GM18868 (cell line): Measurements from ENCODE around the gene CREG1.

Experiments
- ATAC-seq: cut with Tn5 transposase; IDR thresholded peaks from one replicate; pipeline ENCODE4 v1.9.1; 2021; ENCODE audit warnings: mild to moderate bottlenecking, moderate library complexity; ENCODE audit not compliant: unreplicated experiment

CREG1 gene

DNA sequence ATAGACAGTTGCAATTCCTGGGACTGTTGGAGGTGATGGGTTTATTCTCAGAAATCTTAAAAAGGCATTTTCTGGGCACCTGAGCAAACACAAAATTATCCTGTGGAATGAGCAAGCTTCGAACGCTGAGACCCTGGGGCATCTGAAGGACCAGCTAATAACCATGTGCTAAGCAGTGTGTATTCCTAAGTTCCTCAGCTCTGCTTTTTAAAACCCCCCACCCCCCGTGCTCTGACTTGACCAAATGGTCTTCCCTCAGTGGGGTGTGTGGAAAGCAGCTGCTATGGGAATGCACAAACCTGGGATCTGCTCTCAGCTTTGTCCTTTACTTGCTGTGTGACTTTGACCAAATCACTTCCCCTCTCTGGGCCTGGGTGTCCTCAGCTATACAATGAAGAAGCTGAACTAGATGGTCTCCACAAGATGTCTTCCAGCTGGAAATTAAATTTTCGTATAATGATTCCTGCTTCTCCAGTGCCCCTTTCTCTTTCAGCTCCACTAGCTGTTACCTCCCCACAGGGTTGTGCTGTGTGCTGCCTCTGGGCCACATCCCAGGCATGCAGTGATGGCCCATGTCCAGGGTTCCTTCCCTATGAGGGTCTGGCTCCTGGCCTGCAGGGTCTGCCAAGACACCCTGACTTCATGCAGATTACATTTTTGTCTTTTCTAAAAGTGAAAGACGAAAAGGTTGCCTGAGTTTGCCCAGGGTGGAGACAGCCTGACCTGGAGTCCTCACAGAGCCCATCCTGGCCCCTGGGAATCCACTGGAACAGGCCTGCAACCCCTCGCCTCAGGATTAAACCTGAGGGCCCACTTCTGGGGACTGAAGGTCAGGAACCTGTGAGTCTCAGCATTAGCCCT lies 20.4 kb downstream of the CREG1 start:
- peak; percentile 8 for ATAC-seq

DNA sequence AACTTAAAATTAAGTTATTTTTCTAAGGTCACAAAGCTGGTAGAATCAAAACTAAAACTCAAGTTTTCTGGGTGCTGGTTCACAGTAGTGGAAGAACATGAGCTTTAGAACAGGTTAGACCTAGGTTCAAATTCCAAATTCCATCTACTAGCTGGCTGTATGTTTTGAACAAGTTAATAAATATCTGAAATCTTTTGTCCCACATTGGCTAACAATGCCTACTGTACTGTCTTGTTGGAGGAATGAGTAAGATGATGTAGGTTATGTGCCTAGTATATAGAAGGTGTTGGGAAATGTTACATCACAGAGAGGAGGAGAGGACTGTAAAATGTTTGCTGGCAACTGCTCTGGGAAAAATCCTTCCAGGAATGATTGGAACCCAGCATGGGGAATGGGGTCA lies 21.2 kb downstream of the CREG1 start:
- ATAC-seq = no peak

DNA sequence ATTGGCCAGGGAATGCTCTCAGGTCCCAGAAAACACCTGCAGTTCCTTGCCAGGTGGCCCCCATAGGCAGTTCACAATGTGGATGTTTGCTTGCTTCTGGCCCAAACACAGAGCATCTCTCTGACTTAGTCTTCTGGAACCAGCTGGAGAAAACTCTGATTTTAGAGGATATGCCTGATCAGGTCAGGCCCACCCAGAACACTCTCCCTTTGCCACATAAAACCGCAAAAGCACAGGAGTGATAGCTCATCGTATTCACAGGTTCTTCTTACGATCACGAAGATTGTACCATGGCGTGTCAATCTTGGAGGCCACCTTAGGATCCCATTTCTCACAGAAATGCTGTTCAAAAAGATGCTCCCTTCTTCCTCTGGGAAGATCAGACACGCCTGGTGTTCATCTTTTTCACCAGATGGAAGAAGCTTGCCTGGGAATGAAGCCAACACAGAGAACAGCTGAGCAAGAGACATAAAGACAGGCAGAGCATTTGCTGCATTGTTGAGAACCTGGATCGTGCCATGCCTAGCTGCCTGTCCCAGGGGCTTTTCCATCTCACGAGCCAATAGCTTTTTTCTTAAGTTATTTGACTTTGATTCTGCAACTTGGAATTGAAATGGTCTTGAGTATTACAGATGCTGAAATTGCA lies 23.6 kb downstream of the CREG1 start:
- no peak for ATAC-seq

DNA sequence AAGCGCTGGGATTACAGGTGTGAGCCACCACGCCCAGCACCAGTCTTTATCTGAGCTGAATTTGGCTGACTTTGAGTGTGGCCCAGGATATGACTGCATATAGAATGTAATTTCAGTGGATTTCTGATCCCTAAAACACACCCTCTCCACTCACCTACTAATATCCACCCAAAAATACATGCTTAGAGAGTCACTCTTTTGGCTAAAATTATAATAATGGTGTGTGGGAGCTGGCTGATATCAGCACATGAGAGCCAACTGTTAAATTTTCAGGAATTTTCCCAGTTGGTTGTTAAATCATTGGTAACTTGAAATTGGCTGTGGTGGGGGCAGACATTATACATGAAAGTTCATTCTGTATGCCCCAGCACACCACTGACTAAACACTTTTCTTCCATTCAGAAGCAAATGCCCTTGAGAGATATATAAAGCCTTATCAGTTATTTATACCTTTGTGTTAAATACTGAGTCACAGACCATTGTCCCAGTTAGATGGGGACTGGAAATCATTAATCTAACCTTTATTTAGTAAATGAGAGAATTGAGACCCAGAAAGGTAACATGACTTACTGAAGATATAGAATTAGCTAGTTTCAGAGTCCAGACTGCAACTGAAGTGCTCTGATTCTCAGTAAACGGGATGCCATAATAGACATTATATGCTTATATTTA lies 25.4 kb downstream of the CREG1 start:
- no peak for ATAC-seq

DNA sequence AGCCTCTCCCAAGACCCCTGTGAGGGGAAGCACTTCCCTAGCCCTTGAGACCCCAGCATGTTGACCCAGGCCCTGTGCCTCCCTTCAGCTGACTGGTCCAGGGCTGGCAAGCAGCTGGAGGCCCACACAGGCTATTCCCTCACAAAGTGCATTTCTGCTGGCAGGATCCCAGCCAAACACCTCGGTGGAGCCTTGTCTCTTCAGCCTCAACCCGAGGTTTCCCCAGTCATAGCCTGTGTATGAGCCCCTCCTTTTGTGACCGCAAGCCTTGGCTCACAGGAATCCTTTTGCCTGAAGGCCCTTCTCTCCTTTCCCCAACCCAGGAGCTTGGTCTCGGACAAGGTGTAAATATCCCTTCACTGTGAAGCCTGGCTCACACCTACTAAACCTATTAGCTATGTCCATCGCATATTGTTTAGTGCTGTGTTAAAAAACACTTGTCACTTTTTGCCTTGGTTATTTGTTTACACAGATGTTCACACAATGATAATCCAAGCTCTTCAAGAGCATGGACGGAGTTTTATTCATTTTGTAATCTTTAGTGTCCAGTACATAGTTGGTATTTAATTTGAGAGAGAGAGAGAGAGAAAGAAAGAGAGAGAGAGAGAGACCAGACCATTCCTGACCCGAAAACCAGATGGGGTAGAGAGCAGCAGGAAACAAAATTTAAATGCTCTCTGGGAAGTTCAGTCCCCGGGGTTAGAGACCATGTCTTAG lies 26.7 kb downstream of the CREG1 start:
- no peak for ATAC-seq

DNA sequence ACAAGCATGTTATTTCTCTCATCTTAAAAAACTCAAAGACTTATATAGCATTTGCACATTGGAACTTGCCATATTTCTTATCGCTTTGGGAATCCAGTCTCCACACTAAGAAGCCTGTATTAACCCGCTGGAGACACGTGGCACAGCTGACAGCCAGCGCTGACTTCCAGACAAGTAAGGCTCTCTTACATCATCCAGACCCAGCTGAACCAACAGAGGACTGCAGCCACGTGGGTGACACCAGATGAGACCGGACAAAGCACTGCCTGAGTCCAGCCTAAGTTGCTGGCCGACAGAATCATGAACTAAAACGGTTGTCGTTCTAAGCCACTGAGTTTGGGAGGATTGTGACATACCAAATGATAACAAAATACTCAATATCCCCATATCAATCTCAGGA lies 28.9 kb downstream of the CREG1 start:
- no peak for ATAC-seq

DNA sequence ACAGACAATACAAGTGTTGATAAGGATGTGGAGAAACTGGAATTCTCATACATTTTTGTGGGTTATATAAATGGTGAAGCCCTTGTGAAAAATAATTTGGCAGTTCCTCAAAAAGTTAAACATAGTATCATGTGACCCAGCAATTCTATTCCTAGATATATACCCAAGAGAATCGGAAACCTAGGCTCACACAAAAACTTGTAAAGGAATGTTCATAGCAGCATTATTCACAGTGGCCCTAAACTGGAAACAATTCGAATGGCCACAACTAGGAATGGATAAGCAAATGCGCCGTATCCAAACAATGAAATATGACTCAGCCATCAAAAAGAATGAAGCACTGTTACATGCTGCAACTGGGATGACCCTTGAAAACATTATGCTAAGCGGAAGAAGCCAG lies 31.3 kb downstream of the CREG1 start:
- ATAC-seq = no peak

DNA sequence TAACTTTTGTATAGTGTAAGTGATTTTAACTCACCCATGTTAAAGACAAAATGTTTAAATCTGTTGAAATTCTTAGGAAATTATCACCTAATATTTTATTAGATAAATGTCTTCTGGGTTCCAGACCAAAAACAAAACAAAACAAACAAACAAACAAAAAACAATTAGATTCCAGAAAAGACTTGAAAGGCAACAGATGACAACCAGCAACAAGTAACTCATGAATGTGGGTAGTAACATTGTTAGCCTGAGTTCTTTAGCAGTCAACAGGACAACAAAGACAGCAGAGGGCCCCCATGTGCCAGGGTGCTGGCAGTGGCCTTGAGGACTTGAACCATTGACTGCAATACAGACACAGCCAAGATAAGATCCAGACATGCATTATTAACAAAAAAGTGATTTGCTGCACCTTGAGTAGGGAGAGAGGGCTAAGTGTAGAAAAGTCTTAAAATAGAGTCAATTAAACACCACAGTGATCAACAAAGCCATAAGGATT lies 32.8 kb downstream of the CREG1 start:
- ATAC-seq = no peak

DNA sequence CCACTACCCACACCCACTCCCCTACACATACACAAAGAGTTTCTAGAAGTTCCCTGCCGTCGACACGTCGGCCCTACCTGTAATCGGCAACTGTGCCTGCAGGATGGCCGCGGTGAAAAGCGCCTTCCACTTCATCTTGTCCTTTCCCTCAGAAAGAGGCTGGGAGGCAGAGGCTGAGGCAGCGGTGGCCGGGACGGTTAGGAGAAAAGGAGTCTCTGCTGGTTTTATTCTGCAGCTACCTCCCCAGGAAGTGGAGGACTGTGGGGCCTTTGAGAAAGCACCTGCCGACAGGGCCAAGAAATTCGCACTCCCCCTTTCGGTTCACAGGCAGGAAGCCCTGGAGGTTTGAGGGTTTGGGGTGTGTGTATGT lies 35.2 kb downstream of the CREG1 start, which contains the start of gene CD247:
CD247 (minus strand) TSS at position 199 of the 370 bp plus-strand sequence; CDS start at position 135, 64 bp downstream.
- ATAC-seq = no peak

DNA sequence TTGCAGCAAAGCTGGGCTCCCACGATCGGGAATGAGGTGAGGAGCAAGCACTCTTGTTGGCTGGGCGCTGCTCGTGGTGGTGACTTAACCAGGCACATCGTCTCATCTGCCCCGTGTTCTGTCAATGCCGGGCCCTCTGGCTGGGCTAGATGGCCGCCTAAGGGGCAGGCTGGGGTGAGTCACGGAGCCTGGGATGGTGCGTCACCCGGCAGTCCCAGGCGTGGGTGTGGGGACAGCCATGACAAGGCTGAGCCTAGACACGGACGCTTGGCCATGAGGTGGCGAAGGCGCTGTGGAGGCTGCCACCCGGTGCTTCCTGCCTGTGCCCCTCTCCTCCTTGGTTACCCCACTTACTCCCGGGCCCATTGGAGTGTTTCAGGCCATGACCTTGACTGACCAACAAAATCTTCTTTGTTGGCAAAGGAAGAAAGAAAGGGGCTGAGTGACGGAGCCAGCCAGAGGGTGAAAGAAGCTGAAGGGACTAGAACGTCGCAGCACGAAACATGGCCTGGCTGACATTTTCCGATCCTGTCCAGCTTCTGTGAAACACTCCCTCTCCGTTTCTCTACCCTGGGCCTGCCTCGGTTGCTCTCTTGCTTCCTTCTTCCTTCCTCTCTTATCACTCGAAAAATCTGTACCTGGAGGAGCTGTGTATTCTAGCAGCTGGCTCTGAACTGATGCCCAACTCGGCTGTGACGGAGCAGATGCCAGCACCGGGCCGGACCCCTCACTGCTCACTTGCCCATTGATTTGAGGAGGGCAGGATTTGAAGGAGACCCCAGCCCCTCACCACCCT lies 35.8 kb downstream of the CREG1 start:
- no peak for ATAC-seq

DNA sequence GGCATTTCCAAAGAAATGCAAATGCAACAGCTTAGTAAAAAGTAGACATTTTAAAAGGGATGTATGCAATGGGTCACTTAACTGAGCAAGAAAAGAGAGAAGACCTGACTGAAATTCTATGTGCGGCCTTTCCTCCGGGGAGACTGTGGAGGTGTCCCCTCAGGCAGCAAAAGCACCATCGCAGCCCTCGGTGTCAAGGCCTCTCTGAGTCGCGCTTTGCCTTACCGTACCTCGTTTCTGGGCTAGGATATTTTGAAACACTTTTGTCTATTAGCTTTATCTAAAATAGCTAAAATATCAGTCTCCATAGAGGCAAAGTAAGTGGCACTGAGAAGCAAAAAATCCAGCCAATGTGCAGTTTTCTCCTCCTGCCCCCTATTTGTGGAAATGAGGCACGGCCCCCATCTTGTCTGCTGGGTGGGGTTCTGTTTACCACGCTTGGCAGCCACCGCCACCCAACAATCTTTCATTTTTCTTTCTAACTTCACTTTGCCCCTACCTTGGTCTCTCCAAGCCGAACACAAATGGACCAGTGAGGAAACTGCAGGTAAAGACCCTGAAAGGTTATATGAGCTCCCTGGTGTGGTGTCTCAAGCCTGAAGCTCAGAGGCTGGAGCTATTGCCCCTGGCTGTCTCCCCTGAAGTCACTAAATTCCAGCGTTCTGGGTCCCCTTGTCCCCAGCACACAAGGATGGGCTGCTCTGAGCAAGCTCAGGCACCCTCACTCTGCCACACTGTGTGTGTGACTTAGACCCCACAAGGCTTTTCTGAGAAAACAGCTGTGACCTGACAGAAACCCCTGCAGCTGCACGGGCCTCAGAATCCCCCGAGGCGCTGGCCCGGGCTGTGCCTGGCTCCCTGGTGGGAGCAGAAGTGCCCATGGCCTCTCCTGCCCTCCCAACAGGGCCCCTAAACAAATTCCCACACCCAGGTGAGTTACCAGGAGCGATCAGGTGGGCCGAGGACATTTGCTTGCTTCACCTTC lies 36.9 kb downstream of the CREG1 start:
- no peak for ATAC-seq

DNA sequence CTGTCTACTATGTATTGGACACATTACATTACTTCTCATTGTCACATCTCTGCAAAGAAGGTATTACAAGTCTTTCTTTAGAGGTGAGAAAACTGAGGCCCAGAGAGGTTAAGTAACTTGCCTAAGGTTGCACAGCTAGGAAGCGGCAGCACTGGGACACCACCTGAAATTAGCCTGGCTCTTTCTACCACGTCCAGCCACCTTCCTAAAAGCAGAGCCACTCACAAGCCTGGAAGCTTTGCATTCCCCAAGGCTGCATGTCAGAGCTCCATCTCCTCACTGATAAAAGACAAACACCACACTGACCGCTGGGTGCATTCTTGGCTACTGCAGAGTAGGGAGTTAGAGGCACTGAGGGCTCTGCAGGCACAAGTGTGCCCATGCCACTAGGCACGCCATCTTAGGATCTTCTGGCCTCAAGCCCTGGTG lies 37.7 kb downstream of the CREG1 start:
- no peak for ATAC-seq

DNA sequence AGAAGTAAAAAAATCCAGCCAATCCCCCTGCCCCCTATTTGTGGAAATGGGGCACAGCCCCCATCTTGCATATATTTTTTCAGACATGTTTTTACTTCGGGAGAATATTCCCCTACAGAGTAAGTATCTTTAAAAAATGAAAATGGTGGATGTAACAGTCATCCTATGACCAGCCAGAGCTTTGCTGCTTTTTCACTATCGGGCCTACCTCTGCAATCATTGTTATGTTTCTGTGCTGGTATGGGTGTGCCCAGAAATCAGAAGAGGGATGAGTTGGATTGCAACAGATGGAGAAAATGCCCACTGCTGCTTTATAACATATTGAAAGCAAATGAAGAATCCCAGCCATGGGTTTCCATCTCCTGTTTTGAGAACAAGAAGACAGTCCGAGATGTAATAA lies 38.1 kb downstream of the CREG1 start:
- no peak for ATAC-seq

DNA sequence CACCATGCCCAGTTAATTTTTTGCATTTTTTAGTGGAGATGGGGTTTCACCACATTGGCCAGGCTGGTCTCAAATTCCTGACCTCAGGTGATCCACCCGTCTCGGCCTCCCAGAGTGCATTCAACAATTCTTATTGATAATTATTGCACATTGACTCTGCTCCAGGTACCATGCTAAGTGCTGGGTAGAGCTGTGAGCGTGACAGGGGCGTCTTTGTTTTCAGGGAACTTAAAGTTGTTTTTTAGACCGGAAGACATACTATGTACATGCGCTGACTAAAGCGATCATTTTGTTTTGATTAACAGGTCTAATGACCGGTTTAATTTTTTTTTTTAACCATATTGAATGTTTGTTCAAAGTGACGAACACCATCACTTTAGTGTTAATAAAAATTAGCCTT lies 39.3 kb downstream of the CREG1 start:
- no peak for ATAC-seq

DNA sequence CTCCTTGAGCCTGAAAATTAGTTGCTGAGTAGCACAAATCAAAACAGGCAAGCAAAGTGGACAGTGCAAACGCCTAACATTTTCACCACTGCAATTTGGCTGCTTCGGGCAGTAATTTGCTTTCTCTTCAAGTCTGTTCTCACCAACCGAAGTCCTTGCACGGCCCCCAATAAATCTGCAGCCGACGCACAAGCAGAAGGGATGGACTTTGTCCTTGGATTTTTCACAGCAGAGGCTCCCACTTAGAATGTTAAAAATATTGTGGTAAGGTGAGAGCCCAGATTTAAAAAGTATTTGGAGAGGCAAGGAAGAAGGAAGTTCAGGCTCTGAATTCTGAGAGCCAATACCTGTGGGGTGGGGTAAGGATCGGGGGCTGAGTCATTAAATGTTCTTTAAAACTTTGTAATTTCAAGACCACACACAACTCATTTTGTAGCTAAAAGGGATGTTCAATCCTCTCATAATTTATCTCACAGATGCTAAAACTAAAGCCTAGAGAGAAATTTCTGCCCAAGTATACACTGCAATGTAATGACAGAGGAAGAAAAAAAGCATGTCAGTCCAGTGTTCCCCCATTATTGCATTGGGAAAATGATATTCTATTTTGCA lies 41.4 kb downstream of the CREG1 start:
- no peak for ATAC-seq

DNA sequence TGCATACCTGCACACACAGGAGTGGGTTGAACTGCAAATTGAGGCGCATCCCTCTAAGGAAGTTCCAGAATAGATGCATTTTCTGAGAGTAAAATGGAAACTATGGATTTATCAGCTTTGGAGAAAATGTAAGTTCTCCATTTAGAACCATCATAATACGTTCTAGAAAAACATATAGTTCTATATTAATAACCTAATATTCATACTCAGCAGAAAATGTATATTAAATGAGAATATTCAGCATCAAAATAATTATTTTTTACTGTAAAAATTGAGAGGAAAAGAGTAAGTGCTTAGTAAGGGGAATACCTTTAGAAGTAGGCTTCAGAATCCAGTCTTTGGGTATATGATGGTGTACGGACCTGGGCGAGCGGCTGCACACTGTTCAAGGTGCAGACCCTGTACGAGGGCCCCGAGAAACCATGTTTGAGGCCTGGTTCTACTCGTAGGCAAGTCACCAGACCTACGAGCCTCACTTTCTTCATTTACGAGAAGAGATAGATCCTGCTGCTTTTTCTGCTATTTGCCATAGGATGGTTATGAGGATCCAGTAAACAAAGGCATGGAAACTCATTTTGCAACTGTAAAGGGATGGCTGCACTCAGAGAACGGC lies 42.1 kb downstream of the CREG1 start:
- ATAC-seq = no peak

DNA sequence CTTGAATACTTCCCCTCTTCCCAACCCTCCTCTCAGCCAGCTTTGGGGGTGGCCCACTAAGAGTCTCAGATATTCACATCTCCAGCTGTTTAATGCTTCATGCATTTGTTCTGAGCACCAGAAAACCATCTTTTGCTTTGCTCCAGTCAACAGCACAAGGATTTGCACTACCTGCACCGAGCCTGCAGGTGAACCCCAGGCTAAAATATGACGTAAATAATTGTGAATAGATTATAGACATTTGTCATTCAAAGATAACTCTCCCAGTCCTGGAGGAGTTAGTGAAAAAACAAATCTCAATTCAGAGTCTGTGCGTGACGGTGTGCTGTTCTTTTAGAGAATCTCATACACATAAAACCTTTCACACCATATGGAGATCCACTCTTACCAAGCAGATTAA lies 42.7 kb downstream of the CREG1 start:
- no peak for ATAC-seq

DNA sequence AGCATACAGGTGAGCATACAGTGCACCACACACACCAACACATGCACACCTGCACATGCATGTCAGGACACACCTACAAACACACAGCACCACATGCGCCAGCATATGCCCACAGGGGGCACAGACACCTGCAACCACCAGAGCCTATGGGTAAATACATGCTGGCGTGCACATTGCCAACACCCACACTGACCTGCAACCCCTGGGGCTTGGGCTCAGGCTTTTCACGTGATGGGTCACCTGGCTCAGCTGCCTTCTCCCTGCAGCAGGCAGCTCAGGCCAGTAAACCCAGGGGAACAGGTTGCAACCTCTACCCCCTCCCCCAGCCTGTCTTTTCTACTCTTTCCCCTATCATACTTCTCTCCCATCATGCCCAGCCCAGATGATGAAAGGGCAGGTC lies 43.3 kb downstream of the CREG1 start:
- ATAC-seq = no peak
